ENCODE data around the gene CCDC187. TPM values are rescaled to one million over a fixed set of nuclear protein-coding genes. Genes with fewer than 3 reads are reported as not detected.
"Not testable (repeated sequence)": the region's sequence is repeated elsewhere in the genome, so short reads cannot be mapped to it uniquely, and the experiment has no call there.

The CCDC187 gene
- total RNA-seq, 1 experiment from 2014 or later, result 0.04 TPM

GRCh38 chr9:136323371-136323789 is 19.5 kb upstream of the CCDC187 start:
- Mint-ChIP-seq H3K27me3 (ENCODE audit: low read depth) (no peaks in the 10 kb centered on the region), H3K4me1 (peaks cover 3% of the 10 kb centered on the region; the same call in 1 of the 2 replicates), H3K27ac (no peak overlapping the region), H3K9me3 (peaks cover 10% of the 10 kb centered on the region; the same call in 1 of the 2 replicates), H3K36me3 (no peaks in the 10 kb centered on the region), H3K4me3 (no peak overlapping the region)
- CTCF ChIA-PET, result interaction anchor here (0.8 to 3.9 kb wide), 12 partner anchors 10 to 185 kb away, joined by 3 to 17 read pairs (median 4); partner anchors contain the start of gene DNLZ
- POLR2A ChIA-PET, result interaction anchor here (1.0 kb wide), 1 partner anchor 40 kb away, joined by 8 read pairs; the partner anchor contains the start of gene DNLZ
- DNase-seq (ENCODE audit: low spot score) (no peak), ATAC-seq (no peak)
- TF ChIP-seq ZNF423 (CRISPR knock-in tag; IDR thresholded peaks at IDR 0.05), result no peak
- TF ChIP-seq PRDM15 (CRISPR knock-in tag; IDR thresholded peaks at IDR 0.05), result 0 out of 2 replicates have a peak, but pooled peaks have one; percentile 9

DNA sequence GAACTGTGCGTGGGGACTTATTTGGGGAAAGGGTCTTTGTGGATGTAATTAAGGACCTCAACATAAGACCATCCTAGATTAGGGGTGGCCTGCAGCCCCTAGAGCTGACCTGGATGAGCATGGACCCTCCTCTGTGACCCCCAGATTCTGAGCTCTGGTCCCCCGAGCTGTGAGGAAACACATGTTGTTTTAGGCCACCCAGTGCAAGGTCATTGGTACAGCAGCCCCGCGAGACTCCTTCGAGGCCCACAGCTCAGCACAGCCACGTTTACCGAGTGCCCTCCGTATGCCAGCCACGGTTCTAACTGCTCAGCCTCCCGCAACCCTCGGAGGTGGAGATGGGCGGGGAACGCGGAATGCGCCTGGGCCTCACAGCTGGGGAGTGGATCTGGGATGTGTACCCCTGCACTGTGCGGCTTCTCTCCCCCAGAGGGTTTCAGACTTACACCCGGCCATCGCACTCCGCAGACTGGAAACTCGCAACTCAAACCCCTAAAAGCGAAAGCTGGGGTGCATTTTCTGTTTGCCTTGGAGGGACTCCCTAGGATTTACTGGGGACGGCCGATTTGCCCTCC is 18.9 kb upstream of the CCDC187 start:
- POLR2A ChIA-PET, result no interaction called here
- ATAC-seq (no peak), DNase-seq (ENCODE audit: low spot score) (no peak)
- H3K27ac Mint-ChIP-seq, result no peak overlapping the region
- H3K4me3 Mint-ChIP-seq, result no peak overlapping the region
- peaks cover 3% of the 10 kb centered on the region; the same call in 1 of the 2 replicates for H3K4me1 Mint-ChIP-seq
- peaks cover 10% of the 10 kb centered on the region; the same call in 1 of the 2 replicates for H3K9me3 Mint-ChIP-seq
- H3K36me3 Mint-ChIP-seq, result no peaks in the 10 kb centered on the region
- CTCF ChIA-PET, result interaction anchor here (0.8 to 3.9 kb wide), 8 partner anchors 10 to 152 kb away, joined by 3 to 17 read pairs (median 4); partner anchors contain the start of gene DNLZ
- H3K27me3 Mint-ChIP-seq (ENCODE audit: low read depth), result no peaks in the 10 kb centered on the region
- TF ChIP-seq ZNF219 (CRISPR knock-in tag; IDR thresholded peaks at IDR 0.05; ENCODE audit: borderline replicate concordance) (no peak), ZNF416 (CRISPR knock-in tag; IDR thresholded peaks at IDR 0.05) (no peak), ZNF121 (CRISPR knock-in tag; IDR thresholded peaks at IDR 0.05) (no peak), OVOL2 (CRISPR knock-in tag; IDR thresholded peaks at IDR 0.05; ENCODE audit: borderline replicate concordance) (no peak), TEAD4 (CRISPR knock-in tag; IDR thresholded peaks at IDR 0.05) (no peak), FOXK1 (CRISPR knock-in tag; IDR thresholded peaks at IDR 0.05) (no peak)

DNA sequence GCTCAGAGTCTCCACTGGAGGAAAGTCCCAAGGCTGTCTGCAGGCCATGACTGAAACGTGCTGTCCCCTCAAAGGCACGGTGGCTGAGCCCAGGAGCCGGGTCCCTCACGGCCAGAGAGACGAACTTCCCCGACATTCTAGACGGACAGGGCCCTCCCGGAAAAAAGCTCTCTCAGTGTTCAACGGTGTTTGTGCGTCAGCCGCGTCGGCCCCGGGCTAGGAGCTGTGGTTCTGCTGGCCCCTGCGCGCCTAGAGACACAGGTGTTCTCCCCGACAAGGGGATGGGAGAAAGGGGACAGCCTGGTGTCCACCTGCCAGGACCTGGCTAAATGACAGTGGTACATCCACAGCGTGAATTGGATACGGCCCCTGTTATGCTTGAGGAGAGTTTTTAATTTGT is 17.7 kb upstream of the CCDC187 start:
- H3K4me1 Mint-ChIP-seq, result peaks cover 3% of the 10 kb centered on the region; the same call in 1 of the 2 replicates
- ChIA-PET CTCF (interaction anchor here (3.3 to 3.9 kb wide), 3 partner anchors 8 to 42 kb away, joined by 15 to 17 read pairs (median 15); partner anchors contain the start of gene DNLZ), POLR2A (no interaction called here)
- no peaks in the 10 kb centered on the region for H3K27me3 Mint-ChIP-seq (ENCODE audit: low read depth)
- peaks cover 11% of the 10 kb centered on the region for H3K9me3 Mint-ChIP-seq
- no peak overlapping the region for H3K4me3 Mint-ChIP-seq
- H3K36me3 Mint-ChIP-seq, result peaks cover 1% of the 10 kb centered on the region
- no peak for DNase-seq (ENCODE audit: low spot score)
- ATAC-seq, result no peak
- H3K27ac Mint-ChIP-seq, result peak overlapping the region; percentile 53; the same call in 1 of the 2 replicates
- TF ChIP-seq OVOL2 (CRISPR knock-in tag; IDR thresholded peaks at IDR 0.05; ENCODE audit: borderline replicate concordance) (no peak), ZNF423 (CRISPR knock-in tag; IDR thresholded peaks at IDR 0.05) (no peak), MYBL2 (CRISPR knock-in tag; IDR thresholded peaks at IDR 0.05) (no peak)

DNA sequence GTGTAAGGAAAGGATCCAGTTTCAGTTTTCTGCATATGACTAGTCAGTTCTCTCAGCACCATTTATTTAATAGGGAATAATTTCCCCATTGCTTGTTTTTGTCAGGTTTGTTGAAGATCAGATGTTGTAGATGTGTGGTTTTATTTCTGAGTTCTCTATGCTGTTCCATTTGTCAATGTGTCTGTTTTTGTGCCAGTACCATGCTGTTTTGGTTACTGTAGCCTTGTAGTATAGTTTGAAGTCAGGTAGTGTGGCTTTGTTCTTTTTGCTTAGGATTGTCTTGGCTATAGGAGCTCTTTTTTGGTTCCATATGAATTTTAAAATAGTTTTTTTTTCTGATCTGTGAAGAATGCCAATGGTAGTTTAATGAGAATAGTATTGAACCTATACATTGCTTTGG is 17.1 kb upstream of the CCDC187 start:
- H3K4me3 Mint-ChIP-seq; H3K27me3 Mint-ChIP-seq (ENCODE audit: low read depth); ATAC-seq; H3K27ac Mint-ChIP-seq; DNase-seq (ENCODE audit: low spot score); H3K36me3 Mint-ChIP-seq; POLR2A ChIA-PET; H3K4me1 Mint-ChIP-seq: not testable (repeated sequence)
- CTCF ChIA-PET, result interaction anchor here (3.3 to 3.9 kb wide), 2 partner anchors 19 to 42 kb away, joined by 15 to 17 read pairs; partner anchors contain the start of gene DNLZ
- H3K9me3 Mint-ChIP-seq, result peaks cover 17% of the 10 kb centered on the region

DNA sequence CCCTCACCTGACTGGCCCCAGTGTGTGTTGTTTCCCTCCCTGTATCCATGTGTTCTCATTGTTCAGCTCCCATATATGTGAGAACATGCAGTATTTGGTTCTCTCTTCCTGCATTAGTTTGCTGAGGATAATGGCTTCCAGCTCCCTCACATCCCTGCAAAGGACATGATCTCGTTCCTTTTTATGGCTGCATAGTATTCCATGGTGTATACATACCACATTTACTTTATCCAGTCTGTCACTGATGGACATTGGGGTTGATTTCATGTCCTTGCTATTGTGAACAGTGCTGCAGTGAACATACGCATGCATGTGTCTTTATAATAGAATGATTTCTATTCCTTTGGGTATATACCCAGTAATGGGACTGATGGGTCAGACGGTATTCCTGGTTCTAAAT is 16.1 kb upstream of the CCDC187 start:
- DNase-seq (ENCODE audit: low spot score); H3K4me1 Mint-ChIP-seq; H3K27me3 Mint-ChIP-seq (ENCODE audit: low read depth); H3K4me3 Mint-ChIP-seq; POLR2A ChIA-PET; H3K27ac Mint-ChIP-seq; ATAC-seq: not testable (repeated sequence)
- peaks cover 16% of the 10 kb centered on the region for H3K36me3 Mint-ChIP-seq
- CTCF ChIA-PET, result interaction anchor here (0.5 kb wide), 1 partner anchor 438 kb away, joined by 4 read pairs; the partner anchor contains the start of gene LCN8
- H3K9me3 Mint-ChIP-seq, result peaks cover 27% of the 10 kb centered on the region

DNA sequence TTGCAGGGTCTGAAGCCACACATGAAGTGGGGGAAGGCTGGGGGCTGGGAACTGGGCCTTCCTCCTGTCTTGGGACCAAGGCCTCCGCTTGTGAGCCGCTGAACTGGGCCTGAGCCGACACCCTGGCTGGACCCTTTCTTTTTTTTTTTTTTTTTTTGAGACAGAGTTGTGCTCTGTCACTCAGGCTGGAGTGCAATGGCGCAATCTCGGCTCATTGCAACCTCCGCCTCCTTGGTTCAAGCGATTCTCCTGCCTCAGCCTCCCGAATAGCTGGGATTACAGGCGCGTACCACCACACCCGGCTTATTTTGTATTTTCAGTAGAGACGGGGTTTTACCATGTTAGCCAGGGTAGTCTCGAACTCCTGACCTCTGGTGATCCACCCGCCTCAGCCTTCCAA is 15.3 kb upstream of the CCDC187 start:
- H3K27ac Mint-ChIP-seq; H3K27me3 Mint-ChIP-seq (ENCODE audit: low read depth); ATAC-seq; H3K4me1 Mint-ChIP-seq; DNase-seq (ENCODE audit: low spot score); CTCF ChIA-PET; H3K4me3 Mint-ChIP-seq; POLR2A ChIA-PET: not testable (repeated sequence)
- peaks cover 20% of the 10 kb centered on the region for H3K36me3 Mint-ChIP-seq
- peaks cover 34% of the 10 kb centered on the region for H3K9me3 Mint-ChIP-seq
